NCI-H2196 (cell line): ENCODE data around the gene ZNF277.
"Not testable (repeated sequence)": the region's sequence is repeated elsewhere in the genome, so short reads cannot be mapped to it uniquely, and the experiment has no call there.

Source experiments
- DNase-seq: peaks from one replicate; lab custom pipeline; 2025; ENCODE audit not compliant: unreplicated experiment; lab: John Stamatoyannopoulos, UW

ZNF277 gene

DNA sequence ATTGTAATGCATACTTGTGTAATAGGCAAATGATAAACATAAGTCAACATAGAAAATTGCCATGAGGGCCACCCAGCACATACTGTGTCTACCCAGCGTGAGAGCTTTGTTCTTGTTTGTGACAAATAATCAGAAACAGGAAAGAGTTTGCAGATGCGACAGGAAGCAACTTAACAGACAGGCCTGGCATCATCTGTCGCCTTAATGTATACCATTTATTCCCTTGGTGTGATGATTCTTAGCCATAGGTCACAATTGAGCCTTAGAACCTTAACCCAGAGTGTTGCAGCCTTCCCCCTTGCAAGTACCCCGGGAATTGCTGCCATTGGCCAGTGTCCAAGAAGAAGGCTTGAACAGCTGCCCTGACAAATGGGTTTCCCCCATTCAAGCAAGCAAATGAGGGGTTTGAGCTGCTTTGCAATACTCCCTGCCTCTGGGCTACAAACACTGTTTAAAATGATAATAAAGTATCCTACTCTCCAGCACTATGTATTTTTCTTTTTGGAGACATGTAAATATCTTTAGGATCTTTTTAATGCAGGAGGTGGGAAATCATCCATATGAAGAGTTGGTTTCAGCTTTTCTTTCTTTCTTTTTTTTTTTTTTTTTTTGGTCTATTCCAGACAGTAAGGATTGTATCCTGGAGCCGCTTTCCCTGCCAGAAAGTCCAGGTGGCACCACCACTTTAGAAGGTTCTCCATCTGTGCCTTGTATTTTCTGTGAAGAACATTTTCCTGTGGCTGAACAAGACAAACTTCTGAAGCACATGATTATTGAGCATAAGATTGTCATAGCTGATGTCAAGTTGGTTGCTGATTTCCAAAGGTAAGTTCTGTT, 80.0 kb downstream of the ZNF277 start:
- DNase-seq: no peak

DNA sequence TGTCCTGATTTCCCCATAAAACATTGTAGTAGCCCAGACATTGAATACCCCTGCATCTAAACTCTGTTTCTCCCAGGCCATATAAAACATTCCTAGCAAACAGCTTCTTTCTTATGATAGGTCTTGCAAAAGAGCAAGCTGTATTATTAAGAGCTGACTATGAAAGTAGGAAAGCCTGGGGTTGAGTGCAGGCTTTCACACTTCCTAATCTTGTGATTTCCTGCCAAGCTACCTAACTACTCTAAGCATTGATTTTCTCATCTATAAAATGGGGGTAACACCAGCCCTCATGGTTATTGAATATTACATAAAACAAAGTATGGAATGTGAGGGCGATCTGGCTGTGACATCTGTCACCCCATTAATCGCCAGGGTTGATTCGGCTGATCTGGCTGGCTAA, 81.8 kb downstream of the ZNF277 start:
- DNase-seq: no peak

DNA sequence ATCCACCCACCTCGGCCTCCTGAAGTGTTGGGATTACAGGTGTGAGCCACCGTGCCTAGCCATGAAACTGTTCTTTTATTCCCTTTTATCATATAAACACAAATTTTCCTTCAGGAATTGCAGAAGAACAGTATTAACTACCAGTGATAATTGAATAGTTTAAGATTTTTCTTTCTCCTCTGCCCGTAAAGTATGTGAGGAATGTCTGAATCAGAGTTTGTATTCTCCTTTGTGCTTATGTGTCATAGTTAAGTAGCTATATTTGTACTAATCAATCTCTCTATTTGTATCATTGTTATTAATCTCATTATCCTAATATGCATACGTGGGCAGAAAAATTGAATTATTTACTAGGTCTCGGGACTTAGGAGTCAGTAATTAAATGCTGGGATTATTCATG, 83.6 kb downstream of the ZNF277 start:
- no peak for DNase-seq

DNA sequence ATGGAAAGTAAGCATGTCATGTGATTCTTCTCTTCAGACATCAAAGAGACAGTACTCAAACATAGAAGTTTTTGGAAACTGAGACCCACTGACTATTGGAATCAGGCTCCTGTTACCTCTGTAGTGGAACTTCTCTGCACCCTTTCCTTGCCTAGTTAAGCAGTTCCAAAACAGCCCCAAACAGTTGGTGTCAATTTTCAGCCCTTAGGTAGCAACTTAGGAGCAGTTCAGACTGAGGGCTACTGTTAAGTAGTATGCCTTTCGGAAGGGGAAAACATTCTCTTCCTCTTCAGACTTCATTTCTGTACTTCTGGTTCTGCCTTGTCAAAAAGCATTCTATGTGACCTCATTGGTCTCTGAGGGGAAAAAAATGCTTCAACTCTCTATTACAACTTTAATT, 85.7 kb downstream of the ZNF277 start:
- DNase-seq: no peak

DNA sequence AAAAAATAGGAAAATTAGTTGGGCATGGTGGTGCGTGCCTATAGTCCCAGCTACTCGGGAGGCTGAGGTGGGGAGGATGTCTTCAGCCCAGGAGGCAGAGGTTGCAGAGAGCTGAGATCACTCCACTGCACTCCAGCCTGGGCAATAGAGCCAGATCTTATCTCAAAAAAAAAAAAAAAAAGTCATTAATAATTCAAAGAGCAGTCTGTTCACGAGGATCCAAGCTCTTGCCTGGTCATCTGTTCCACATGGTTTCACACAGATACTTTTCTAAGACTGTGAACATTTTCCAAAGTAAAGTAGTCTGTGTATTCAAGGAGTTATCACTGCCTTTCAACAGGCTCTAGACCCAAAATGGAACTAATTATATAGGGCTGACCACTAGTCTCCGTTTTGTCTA, 86.9 kb downstream of the ZNF277 start:
- no peak for DNase-seq

DNA sequence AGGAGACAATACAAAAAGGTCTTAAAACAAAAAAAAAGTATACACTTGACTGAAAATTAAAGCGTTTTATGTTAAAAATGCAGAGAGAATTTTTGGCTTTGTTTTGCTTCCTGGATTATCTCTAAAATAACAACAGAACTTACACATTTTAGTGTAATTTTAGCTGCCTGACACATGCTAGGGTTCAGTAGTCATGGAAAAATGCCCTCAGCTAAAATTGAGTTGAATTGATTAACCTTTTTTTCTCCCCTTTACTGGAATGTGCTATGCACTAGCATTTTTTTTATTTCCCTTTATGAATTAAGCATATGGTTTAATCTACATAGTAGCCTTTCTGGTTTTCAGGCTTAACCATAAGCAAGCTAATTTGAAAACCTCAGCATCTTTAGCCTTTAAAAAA, 89.9 kb downstream of the ZNF277 start:
- DNase-seq: no peak

DNA sequence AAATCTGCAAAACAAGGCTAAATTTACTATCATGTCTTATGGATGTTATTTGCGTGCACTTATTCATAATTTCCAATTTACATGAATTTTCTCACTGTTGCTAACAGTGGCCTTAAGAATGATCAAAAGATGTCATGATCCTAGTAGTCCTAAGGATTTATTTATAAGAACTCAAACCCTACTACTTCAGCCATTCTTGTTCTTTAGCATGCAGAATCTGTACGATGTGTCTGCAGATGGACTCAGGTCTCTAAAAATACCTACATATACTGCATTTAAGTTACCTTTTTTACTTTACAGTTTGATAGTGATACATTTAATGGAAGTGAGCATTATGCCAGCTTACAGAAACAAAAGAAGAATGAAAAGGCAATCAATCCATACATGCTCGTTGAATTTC, 91.2 kb downstream of the ZNF277 start:
- DNase-seq: no peak

DNA sequence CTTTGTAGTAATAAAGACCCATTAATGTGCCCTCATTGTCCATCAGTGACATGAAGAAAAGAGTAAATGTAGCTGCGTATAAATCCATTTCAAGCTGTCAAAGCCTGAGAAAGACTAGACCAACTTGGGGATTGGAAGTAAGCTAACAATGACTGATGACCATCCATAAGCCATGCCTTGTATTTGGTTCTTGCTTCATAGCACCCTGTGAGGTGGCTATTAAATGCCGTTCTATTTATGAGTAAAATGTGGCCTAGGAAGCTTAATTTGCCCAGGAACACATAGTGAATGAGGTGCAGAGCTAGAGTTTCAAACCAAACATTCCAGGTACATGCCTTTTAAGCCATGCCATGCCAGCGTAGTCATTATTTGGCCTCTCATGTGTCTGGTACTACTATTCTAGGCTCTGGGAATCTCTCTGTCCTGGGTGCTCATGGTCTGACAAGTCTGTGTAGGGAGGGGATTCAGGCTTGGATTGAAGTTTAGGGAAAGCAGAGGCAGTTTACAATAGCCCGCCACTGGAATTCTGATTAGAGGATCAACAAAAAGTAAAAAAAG, 92.1 kb downstream of the ZNF277 start:
- DNase-seq: no peak

DNA sequence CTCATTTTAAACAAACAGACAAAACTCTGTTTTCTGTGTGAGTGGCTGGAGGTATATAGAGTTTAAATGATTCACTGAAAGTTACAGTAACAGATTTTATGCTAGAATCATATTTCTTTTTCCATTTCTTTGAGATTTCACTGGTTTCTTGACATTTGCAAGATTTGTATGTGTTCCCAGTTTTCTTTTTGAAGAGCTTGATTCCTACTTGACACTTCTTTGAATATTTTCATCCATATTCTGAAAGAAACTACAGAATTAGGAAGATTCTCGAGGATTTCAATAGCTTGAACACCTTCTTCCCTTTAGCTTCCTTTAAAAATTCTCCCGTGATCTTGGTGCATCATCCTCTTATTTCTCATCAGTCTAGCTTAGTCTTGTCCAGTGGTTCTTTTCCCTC, 93.6 kb downstream of the ZNF277 start:
- no peak for DNase-seq

DNA sequence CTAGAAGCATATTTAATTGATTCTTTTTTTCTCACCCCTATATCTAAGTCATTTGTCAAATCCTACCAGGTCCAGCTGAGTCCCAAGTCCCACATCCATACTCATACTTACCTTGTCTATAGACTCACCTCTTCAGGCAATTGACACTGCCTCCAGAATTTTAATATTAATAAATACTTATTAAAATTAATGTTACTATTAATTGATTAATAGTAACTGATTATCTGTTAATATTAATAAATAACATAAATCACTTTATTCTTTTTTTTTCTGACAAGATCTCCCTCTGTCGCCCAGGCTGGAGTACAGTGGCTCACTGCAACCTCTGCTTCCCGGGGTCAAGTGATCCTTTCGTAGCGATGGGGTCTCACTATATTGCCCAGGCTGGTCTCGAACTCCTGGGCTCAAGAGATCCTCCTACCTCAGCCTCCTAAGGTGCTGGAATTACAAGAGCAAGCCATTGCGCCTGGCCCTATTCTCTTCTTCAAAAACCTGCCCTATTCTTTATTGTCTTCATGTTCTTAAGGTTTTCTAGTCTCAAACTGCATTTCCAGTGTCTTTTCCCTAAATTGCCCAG, 94.4 kb downstream of the ZNF277 start:
- no peak for DNase-seq

DNA sequence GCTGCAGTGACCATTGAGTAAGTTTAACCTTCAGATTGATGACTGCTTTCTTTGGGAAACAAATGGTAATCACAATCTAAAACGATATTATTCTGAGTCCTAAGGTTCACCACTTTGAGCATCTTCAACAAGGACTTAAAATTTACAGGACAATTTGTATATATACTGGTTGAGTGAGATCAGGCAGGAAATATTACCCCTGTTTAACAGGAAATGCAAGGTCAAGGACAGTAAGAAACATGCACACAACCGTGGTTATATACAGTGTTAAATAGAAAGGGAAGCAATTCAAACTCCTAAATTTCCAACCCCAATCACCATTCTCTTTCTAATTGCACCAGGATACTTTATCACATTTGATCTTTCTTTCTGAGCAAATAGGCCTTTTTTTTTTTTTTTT, 96.1 kb downstream of the ZNF277 start:
- no peak for DNase-seq

DNA sequence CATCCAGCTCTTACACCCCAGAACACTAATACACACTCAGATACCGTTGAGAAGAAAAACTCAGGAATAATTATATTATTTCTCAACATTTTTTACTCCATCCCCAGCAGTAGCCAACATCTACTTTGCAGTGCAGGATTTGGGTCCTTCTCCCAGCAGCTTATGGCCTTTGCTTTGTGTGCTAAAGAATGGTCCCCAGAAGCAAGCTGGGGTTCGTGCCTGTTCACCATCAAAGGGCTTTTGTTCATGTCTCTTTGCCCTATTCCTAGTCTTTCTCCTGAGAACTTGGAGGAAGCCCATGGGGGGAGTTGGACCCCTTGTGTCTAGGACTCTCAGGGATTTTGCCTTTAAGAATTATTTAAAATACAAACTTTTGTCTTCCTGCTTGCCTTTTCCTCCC, 100.4 kb downstream of the ZNF277 start:
- no peak for DNase-seq

DNA sequence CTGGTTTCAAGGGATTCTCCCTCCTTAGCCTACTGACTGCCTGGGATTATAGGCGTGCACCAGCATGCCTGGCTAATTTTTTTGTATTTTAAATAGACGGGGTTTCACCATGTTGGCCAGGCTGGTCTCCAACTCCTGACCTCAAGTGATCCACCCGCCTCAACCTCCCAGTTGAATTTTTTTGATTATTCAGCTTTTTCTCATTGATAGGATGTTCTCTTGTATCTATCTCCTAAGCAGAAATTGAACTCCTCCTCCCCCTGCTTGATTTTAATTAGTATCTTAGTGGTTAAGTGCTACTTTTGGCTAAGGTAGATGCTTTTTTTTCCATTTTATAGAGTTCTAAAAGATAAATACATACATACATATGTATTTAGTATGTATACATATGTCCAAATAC, 101.0 kb downstream of the ZNF277 start:
- no peak for DNase-seq

DNA sequence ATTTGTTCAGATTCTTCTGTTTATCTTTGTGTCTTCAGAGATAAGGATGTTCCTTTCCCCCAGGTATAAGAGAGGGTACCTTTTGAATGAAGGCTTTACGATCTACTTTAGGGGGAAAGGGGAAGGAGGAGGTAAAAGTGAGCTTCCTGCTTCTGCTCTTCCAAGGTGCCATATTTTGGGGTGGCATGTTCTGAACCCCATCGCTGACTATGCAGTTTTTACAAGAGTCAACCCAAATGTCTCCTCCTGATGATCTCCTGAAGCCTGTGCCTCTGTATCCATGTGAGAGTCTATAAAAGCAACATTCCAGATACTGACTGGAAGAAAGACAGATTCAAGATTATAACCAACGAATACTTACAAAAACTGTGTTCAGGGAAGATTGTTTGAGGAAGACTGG, 102.5 kb downstream of the ZNF277 start:
- DNase-seq: no peak

DNA sequence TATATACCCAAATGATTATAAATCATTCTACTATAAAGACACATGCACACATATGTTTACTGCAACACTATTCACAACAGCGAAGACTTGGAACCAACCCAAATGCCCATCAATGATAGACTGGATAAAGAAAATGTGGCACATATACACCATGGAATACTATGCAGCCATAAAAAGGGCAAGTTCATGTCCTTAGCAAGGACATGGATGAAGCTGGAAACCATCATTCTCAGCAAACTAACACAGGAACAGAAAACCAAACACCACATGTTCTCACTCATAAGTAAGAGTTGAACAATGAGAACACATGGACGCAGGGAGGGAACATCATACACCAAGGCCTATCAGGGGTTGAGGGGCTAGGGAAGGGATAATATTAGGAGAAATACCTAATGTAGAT, 110.3 kb downstream of the ZNF277 start:
- not testable (repeated sequence) for DNase-seq

DNA sequence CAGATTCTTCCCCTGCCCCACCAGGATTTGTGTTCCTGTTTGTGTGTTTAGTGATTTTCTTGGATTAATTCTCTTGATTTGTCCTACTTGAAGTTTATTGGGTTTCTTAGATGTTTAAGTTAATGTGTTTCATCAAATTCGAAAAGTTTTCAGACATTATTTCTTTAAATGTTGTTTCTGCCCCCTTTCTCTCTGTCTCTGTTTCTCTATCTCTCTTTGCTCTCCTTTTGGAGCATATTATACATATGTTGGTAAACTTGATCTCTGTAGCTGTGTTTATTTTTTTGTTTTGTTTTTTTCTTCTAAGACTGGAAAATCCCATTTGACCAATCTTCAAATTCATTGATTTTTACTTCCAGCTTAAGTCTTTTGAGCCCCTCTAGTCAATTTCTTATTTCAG, 115.6 kb downstream of the ZNF277 start:
- DNase-seq: no peak

DNA sequence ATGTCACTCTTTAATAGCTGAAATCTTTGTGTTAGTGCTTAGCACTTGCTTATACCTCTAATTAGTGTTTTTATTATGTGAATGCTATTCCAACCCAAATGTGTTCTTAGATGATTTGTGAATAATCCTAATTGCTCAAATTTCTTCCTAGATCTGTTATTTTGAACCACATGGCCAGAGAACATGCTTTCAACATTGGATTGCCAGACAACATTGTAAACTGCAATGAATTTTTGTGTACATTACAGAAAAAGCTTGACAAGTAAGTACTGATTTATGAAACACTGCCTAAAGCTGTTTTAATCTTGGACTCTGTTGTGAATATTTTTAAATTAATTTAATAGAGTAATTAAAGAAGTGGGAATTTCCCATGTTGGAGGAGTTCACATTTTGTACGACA, 121.1 kb downstream of the ZNF277 start:
- DNase-seq: no peak

DNA sequence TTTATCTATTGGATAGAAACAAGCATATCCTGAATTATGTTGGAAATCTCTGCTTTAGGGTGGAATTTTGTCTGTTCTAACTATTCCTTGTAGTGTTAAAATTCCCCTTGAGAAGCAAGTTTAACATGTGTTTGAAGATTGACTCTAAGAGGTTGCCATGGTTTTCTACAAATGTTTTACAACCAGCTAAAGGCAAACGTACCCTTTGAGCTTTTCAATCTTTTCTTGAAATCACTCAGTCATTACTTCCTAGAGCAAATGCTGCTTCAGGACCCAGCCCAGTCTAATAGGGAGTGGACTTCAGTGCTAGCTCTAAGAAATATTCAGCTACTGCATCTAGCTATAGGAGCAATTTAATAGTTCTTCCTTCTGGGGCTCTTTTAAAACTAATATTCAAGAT, 125.0 kb downstream of the ZNF277 start:
- no peak for DNase-seq

DNA sequence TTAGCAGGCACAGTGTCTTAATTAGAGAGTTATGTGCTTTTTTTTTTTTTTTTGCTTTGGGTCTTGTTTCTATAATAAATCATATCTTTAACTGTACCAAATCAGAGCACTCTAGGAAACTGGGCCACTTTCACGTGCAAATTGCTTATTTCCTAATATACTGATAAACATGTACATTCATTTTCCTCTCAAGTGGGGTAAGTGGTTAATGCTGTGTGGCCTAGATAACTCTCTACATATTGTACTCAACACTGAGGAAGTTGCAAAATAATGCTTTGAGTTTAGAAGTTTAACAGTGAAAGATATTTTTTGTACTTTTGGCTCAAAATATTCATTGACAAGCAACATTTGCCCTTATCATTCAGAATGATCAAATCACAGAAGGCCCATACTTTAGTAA, 127.9 kb downstream of the ZNF277 start:
- DNase-seq: no peak

DNA sequence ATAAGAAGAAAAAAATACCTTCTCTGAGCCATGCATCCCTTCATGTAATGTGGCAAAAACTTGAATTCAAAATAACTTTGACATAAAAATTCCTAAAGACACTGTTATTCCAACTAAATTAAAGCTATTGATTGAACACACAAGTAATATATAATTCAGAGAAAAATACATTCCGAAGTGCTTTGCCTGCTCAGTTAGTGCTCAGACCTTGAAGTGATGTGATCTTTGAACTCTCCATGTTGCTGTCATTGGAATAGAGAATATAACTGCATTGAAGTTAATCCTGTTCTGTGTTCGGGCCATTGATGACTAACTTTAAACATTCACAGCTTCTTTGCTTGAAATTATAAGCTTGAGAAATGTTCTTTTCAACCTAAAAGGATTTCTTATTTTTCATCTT, 129.8 kb downstream of the ZNF277 start:
- no peak for DNase-seq

DNA sequence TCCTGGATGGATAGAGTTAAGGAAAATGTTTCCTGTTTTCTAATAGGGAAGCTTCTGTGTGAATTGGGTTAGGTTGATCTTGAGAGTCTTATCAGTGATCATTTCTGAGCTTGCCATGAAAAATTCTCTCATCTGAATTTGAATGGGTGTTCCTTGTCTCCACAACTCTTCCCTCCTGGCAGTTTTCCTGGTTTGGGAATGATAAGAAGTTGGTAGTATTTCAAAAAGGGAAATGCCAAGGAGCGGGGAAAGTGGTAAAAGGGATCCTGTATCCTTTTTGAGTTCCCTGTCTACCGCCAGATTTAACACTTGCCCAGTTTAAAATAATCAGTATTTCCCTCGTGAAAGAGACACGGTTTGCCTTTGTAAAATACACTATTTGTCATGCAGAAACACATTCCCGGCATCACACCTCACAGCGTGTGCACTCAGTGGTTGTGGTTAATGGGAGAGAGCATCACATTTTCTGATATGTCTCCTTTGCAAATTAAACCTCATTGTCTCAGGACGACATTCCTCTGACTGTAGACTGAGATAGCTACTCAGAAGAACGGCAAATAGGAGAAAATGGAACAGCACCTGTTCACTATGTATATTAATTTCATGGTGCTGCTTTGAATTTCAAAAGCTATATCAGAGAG, 130.6 kb downstream of the ZNF277 start:
- DNase-seq: no peak

DNA sequence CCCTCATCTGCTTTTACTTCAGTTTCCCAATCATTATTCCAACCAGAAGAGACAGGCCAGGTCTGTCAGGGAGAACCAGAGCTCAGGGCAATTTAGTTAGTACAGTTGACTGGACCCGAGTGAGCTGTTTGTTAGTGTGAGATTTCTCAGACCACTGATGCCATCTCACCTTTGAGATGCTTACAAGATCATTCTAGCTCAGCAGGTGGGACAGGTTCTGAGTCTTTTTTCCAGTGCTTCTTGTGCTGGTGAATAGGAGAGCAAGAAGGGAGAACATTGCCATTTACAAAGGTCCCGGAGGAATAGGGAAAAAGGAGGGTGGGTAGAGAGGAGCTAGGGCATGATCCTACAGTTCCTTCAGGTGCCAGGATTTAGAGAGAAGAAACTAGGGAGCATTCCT, 131.4 kb downstream of the ZNF277 start:
- DNase-seq: no peak
